GM23248 (cell line): Measurements from ENCODE around the gene CAMK1D.

ENCODE experiments used
- EZH2 ChIP-seq: fragments of 200-600 bp; sonication (generic); IDR thresholded peaks from 2 replicates; pipeline ENCODE4 v1.6.1; 2018; ENCODE audit warnings: antibody characterized with exemption, mild to moderate bottlenecking; ENCODE audit not compliant: insufficient read depth, poor library complexity, severe bottlenecking
- EZH2phosphoT487 ChIP-seq: fragments of 200-600 bp; sonication (generic); IDR thresholded peaks from 2 replicates; pipeline ENCODE4 v1.6.1; 2018; ENCODE audit warnings: antibody characterized with exemption, moderate library complexity, mild to moderate bottlenecking, low read depth; ENCODE audit not compliant: insufficient read depth

GRCh38 chr10:12369982-12370381 lies 20.6 kb downstream of the CAMK1D start:
- TF ChIP-seq EZH2 (no peak), EZH2phosphoT487 (no peak)
